Spleen (tissue), 7 donors: ENCODE data around the gene RBMX.

Experiments
- POLR2AphosphoS5 ChIP-seq, 3 donors: sonication (generic); formaldehyde crosslinking; IDR thresholded peaks; one replicate each; pipeline ENCODE4 v1.5.1; 2017; ENCODE audit warnings: antibody characterized with exemption in 3 of 3
- TF ChIP-seq, protein P1 (sequence below), 11 experiments: fragments of 200-600 bp in 7 of 11; fragments of 450-650 bp in 4 of 11; sonication (generic) in 4 of 11; IDR thresholded peaks in 8 of 11; conservative IDR thresholded peaks in 3 of 11; 1 replicate in 7 of 11; 2 replicates in 4 of 11; pipeline versions ENCODE4 v1.4.0 to v1.8.0; 2016 to 2021; ENCODE audit warnings: antibody characterized with exemption in 11 of 11, inconsistent platforms in 4 of 11, mild to moderate bottlenecking in 1 of 11
- donor health status: DM: no; HTN: no; CAD: no; lungs with moderate emphysema.
- donor health status: DM: no; HTN: no; CAD: no.
- donor health status: DM: no; HTN: no; CAD: no.

DNA sequence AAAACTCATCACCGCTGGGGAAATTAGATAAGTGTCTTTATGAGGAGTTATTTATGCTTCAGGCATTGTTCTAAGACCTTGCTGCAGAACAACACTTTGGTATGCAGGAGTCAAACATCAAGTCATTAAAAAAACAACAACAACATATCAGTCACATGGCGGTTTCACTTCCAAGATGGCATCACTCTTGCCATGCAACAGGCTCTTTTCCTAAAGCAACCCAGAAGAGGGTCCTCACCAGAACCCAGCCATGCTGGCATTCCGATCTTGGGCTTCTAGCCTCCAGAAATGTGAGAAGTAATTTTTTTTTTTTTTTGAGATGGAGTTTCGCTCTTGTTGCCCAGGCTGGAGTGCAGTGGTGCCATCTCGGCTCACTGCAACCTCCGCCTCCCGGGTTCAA lies 8.7 kb upstream of the RBMX start:
- TF ChIP-seq, protein P1, sequence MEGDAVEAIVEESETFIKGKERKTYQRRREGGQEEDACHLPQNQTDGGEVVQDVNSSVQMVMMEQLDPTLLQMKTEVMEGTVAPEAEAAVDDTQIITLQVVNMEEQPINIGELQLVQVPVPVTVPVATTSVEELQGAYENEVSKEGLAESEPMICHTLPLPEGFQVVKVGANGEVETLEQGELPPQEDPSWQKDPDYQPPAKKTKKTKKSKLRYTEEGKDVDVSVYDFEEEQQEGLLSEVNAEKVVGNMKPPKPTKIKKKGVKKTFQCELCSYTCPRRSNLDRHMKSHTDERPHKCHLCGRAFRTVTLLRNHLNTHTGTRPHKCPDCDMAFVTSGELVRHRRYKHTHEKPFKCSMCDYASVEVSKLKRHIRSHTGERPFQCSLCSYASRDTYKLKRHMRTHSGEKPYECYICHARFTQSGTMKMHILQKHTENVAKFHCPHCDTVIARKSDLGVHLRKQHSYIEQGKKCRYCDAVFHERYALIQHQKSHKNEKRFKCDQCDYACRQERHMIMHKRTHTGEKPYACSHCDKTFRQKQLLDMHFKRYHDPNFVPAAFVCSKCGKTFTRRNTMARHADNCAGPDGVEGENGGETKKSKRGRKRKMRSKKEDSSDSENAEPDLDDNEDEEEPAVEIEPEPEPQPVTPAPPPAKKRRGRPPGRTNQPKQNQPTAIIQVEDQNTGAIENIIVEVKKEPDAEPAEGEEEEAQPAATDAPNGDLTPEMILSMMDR (IDR thresholded peaks at IDR 0.05 in 8 of 11, conservative IDR thresholded peaks at IDR 0.05 in 3 of 11) = no peak
- no peak for TF ChIP-seq POLR2AphosphoS5 (IDR thresholded peaks at IDR 0.05)
